ENCODE measurements around the gene SEZ6L.

SEZ6L gene

DNA sequence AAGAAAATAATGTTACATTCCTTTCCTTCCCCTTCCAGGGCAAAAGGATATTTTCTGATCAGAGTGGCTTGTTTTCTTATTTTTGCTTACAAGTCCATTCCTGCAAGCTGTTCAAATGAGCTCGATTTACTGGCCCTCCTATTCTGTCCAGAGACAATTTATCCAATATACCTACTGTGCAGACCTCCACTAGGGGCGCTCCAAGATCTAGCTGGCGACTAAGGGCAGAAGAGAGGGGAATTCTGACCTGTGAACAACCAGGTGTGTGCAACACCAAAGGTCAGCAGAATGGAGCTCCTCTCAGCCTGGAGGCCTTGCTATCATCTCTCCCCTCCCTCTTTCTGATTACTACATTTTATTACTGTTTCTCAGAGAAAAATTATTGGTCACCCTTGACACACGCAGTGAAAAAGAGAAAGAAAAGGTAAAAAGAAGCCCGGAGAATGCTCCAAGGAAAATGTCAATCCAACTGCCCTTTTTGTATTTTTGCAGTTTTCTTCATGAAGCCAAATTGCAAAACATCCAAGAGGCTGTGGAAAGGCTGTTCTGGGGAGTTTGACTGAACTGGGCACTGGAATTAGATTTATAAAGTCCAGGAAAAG, 3.2 kb downstream of the SEZ6L start:
- no peak overlapping the region for H3K4me3 ChIP-seq
- H3K27ac ChIP-seq: no peak overlapping the region

DNA sequence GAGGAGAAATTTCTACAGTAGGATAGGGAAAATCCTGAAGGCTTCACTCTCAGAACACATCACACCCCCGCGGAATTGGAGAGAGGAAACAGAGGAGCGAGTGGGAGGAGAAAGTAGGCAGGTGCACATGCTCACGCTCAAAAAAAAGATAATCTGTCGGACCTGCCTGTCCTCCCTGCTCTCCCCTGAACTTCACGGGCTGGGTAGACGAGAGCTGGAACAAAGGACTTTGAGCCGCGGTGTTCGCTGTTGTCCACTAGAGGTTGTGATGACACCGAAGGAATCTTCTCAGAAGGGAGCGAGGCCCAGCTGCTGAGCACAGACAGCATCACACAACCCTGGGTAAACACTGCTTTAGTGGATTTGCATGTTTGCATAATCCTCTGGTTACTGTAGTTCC, 5.0 kb downstream of the SEZ6L start:
- no peak overlapping the region for H3K4me3 ChIP-seq
- no peak overlapping the region for H3K27ac ChIP-seq

DNA sequence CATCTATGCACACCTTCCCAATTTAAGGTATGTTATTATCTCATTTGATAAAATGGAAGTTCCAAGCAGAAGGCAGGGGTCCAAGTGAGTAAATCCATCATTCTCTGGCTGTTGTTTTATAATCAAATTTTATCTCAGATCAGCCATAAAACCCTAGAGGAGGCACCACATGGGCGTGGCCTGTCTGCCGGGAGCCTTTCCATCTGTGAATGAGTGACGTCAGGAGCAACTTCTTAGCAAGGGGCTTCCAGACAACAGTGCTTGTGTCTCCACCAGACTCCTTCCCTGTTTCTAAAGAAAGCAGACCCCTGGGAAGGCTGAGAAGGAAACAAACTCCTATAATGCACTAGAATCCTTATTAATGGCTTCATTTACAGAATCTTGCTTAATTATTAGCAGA, 13.5 kb downstream of the SEZ6L start:
- Histone ChIP-seq H3K27ac (no peak overlapping the region), H3K4me3 (no peak overlapping the region)

DNA sequence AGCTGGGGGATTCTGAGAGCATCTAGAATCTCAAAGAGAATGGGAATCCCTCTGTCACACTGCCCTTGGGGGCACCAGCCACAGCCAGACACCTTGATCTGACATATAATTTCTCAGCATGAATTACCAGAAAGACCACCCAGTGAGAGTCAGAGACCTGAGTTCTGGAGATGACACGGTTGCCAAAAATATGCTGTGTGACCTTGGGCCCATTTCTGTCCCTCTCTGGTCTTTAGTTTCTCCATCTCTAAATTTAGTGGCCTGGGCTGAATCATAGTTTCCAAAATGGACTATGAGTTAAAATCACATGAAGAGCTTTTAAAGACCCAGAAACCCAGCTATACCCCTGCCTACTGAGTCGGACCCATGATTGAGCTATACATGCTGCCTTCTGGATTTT, 15.9 kb downstream of the SEZ6L start:
- Histone ChIP-seq H3K27ac (no peak overlapping the region), H3K4me3 (no peak overlapping the region)

DNA sequence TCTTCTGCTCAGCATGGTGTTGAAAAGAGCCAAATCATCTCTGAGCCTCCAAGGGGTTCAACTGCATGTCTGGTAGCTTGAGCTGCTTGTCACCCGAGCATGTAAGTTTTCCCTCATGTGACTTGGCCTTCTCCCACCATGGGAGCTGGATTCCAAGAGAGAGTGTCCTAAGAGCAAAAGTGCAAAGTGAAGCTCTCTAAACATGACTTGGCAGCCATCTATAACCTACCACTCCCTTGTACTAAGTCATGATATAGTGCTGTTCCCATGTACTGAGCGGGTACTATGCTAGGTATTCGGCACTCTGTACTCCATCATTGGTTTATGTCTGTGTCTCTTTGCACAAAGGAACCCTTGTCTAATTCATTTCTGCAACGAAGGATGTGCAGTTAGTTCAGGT, 19.1 kb downstream of the SEZ6L start:
- no peak overlapping the region for H3K27ac ChIP-seq
- no peak overlapping the region for H3K4me3 ChIP-seq

DNA sequence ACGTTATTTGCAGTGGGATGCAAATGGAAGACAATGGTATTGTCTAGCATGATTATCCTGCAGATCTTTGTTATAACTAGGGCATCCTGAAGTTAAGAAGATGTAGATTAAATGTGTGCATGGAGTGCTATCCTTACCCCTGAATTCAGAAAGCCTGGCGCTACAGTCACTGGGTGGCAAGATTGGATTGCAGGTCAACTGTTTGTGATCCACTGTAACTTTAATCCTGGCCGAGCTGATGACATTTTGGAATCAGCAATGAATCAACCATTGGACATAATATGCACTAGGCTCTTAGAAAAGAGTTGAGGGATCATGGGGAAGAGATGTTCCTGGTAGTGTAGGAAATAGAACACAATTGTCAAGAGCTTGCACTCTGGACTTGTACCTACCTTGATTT, 25.1 kb downstream of the SEZ6L start:
- Histone ChIP-seq H3K27ac (no peak overlapping the region), H3K4me3 (no peak overlapping the region)

DNA sequence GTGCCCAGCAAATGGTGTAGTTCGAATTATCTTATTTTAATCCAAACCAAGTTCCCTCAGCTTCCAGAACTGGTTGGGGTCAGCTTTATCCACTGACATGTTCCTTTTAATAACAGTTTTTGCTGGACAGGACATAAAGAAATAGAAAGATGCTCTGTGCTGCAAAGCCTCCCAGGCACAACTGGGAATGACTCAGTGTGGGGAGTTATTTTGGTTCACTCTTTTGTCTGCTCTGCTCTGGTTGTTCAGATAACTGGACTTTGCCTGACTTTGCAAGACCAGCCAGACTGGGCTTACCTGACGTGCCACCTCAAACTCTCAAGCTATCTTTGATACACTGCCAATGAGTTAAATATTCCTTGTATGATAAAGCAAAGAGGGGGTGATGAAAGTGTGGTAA, 25.6 kb downstream of the SEZ6L start:
- Histone ChIP-seq H3K4me3 (no peak overlapping the region), H3K27ac (no peak overlapping the region)

DNA sequence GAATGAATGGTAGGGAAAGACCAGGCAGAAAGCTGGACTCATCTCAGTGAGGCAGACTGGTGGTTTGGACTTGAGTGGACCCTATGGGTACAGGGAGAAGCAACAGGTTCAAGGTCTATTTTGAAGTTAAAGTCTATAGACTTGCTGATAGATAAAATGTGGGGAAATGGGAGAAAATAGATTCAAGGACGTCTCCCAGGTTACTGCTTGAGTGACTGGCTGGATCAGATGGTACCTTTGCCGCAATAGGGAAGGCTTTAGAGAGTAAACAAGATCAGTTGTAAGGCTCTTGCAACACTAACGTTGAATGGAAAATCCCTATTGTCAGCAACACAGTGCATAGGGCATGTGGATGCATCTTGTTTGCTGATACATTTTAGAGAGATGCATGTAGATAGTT, 27.4 kb downstream of the SEZ6L start:
- no peak overlapping the region for H3K4me3 ChIP-seq

DNA sequence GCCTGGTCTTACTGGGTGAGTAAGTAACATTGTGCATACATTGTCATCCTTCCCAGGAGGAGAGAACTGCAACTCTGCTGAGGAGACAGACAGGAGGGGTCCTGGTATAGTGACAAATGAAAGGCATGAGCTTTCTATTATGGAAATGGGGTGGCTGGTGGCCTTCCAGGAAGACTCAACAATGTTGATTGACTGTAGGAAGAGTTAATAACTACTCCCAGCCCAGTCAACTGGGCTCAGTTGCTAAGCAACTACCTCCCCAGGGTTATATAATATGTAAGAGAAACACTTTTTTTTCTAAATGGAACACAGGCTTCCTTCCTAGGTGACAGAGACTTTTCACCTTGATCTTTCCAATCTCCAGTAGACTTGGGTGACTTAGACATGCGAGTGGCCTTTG, 28.2 kb downstream of the SEZ6L start:
- Histone ChIP-seq H3K27ac (no peak overlapping the region), H3K4me3 (no peak overlapping the region)

More for the DNA sequence above, 27.4 kb downstream of the SEZ6L start:
- H3K27ac ChIP-seq: no peak overlapping the region

DNA sequence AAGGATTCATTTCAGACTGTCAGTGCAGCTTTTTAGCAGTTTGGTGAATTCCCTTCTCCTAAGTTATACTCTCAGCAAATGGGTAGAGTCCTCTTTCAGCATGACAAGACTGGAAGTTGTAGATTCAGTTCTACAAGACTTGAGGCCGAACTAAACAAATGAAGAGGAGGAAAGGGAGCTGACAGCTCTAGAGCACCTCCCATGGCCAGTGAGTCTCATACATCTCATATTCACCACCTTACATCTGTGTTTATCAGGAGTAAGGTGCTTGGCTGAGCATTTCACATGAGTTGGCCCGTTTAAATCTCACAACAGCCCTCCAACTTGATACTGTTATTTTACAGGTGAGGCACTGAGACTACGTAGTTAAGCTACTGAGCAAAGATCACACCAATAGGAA, 30.4 kb downstream of the SEZ6L start:
- Histone ChIP-seq H3K4me3 (no peak overlapping the region), H3K27ac (no peak overlapping the region)

DNA sequence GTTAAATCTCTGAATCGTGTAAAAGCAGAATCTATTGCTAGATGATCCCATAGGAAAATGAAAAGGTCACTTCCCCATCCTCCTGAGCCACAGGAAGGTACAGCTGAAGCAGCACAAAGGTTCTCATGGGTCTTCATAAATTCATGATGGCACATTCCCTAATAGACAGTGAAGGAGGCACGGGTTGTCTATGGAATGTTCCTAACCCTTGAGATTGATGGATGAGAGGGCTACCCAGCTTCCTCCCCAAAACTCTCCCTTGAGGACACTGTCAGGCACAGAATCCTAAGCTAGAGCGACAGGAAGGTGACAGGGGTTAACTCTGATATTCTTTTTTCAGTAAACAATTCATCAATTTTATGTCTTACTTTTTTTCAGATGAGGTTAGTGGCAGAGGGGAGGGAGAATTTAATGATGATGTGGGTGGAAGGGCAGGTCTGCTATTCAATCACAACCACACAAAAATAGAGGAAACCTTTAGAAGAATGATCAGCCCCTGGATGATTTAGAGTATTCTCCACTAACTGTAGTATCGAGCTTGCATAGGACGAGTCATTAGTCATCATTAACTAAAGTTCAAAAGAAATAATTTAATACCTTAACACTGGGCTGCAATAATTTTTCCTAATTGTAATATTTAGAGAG, 33.1 kb downstream of the SEZ6L start:
- Histone ChIP-seq H3K27ac (no peak overlapping the region), H3K4me3 (no peak overlapping the region)

DNA sequence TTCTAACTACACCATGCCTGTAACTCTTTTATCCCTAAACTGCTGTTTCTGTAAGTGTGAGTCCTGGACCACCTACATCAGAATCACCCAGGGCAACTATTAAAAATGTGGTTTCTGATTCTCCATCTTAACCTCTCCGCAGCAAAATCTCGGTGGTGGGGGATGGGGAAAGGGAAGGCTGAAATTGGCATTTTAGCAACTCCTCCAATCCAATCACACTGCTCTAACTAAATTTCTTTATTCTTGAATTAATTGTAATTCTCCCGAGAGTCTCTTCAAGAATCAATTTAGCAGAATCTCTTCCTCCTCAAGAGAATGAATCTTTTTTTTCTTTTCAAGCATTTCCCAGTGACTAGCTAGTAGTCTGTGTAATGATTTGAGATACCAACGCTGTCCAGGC, 36.2 kb downstream of the SEZ6L start:
- Histone ChIP-seq H3K27ac (no peak overlapping the region), H3K4me3 (no peak overlapping the region)

DNA sequence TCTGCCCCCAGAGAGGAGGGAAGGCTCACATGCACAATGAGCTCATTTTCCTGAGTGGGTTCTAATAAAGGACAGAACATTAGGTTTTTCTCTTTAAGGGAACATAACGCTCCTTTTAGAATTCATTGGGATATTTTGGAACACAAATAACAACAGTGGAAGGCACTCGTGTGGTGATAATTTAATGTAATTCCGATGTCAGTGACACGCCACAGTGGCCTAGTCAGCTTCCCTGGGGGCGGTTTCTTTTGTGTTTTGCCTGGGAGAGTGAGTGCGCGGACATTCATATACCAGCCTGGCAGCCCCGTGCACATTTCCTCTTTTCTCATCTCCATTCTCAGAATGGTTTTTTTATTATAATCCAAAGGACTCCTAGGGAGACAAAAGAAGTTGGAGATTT, 41.1 kb downstream of the SEZ6L start:
- no peak overlapping the region for H3K4me3 ChIP-seq
- H3K27ac ChIP-seq: no peak overlapping the region

DNA sequence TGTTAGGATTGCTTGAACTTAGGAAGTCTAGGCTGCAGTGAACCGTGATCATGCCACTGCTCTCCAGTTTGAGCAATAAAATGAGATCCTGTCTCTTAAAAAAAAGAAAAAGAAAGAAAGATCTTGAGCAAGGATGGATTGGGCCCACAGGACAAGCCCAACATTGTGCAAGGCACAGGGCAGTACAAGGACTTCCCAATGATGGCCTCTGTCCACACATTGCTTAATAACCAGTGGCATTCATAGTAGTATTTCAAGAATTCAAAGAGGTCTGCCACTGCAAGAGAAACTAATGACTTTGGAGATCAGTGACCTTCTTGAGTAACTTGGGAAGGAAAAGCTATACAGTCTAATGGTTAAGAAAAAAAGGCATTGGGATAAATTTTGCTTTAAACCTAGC, 44.6 kb downstream of the SEZ6L start:
- no peak overlapping the region for H3K27ac ChIP-seq
- no peak overlapping the region for H3K4me3 ChIP-seq

DNA sequence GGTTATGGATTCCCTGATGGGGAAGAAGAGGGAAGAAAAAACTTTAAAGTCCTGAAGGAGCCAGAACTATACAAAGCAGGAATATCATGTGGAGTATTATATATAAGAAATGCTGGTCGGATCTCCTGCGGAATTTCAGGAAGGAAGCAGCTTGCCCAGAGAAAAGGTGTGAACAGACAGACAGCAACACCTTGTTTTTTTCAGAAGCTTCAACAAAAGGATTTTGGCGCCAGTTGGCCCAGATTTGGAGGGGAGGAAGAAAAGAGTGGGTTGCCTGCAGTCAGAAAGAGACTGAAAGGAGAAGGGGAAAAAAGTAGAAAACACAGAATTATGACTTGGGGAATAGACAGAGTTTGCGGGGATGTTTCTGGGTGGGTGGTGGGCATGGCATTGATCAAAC, 45.2 kb downstream of the SEZ6L start:
- Histone ChIP-seq H3K27ac (no peak overlapping the region), H3K4me3 (no peak overlapping the region)

DNA sequence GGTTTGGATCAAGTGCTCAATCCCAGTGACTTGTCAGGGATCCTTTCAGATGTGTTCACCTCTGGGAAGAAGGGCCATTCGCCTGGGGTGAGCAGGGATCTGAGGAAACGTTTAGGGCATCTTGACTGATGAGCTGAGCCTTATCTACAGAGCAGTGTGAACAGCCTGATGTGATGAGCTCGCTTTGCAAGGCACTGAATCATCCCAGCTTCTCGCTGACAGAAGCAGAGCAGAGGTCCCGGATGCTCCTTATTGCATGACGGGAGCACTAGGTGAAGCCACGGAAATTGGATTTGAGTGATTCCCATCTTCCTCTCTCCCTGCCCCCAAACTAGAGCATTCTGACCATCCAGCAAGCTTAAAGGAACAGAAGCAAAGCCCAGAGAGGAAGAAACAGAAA, 46.5 kb downstream of the SEZ6L start:
- H3K27ac ChIP-seq: no peak overlapping the region
- H3K4me3 ChIP-seq: no peak overlapping the region

DNA sequence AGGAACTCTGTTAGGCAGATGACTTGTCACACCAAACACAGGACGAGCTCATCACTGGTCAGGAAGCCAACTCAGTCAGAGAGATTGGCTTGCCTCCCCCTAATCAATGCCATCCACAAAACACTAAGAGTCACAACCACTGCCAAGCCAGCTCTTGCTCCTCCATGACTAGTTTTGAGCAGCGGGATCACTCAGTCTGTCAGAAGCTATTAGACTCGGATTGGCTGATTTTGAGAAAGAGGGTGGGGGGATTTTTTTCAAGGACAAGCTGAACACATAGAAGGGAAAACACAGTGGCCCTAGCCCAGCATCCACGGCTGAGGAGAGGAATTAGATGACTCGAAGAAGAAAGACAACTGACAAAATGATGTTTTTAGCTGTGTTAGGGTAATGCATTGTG, 55.9 kb downstream of the SEZ6L start:
- H3K27ac ChIP-seq: no peak overlapping the region
- no peak overlapping the region for H3K4me3 ChIP-seq

DNA sequence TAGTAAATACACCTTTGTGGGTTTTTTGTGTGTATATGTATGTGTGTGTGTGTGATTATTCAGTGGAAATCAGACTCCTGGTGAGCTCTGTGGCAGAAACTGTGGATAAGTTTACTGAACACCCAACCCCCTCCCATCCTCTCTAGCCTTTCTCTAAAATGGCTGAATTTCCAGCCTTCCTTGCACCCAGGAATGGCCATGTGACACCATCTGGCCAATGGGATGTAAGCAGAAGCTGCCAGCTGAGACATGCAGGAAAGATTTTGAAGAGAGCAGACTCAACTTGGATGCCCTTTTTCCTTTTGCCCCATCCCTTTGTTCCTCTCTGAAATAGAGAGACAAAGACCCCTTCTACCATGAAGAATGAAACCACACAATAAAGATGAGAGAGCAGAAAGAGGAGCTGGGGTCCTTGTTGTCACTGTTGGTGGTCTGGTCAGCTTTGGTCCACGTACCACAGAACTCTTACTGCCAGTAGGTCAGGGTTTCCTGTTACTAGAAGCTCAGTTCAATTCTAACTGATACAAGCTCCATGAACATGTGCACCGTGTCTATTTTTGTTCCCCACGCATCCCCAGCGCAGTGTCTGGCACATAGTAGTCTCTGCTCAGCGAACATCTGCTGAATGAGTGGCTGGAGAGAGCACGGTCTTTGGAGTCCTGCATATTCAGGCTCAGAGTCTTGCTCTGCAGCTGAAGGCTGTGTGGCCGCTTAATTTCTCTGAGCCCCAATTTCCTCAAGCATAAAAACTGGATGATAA, 57.5 kb downstream of the SEZ6L start:
- Histone ChIP-seq H3K4me3 (no peak overlapping the region), H3K27ac (no peak overlapping the region)

DNA sequence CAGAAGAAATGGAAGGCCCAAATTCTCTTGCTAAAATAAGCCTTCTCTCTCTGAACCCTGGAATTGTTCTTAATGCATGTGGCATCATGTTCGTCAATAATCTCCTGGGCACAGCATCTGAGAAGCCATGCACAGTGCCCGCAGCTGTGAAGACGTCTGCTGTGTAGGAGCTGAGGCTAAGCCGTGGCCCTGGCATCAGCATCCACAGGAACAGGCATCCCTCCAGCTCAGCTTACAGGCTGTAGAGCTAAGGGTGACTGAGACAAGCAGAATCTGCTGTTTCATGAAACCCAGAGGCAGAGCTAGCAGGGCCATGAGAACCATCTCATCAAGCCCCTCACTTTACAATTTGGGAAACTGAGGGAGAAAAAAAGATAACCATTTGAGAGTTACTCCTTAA, 60.6 kb downstream of the SEZ6L start:
- no peak overlapping the region for H3K4me3 ChIP-seq
- no peak overlapping the region for H3K27ac ChIP-seq

DNA sequence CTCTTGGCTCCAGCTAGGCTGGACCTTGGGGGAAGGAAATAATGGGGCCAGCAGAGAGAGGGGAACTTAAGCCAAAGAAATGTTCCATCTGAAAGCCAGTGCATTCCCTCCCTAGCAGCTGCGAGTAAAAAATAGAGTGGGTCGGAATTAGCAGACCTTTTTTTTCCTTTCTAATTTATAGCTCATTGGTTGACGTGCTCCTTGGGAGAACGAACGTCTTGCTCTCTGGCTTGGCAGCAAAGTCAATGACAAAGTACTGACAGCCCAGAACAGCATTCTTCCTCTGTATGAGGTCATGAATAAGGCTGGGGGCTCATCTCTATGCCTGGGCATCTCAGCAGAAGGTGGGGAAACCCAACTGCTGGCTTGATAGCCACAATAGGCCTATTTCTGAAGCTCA, 65.0 kb downstream of the SEZ6L start:
- Histone ChIP-seq H3K27ac (no peak overlapping the region), H3K4me3 (no peak overlapping the region)

DNA sequence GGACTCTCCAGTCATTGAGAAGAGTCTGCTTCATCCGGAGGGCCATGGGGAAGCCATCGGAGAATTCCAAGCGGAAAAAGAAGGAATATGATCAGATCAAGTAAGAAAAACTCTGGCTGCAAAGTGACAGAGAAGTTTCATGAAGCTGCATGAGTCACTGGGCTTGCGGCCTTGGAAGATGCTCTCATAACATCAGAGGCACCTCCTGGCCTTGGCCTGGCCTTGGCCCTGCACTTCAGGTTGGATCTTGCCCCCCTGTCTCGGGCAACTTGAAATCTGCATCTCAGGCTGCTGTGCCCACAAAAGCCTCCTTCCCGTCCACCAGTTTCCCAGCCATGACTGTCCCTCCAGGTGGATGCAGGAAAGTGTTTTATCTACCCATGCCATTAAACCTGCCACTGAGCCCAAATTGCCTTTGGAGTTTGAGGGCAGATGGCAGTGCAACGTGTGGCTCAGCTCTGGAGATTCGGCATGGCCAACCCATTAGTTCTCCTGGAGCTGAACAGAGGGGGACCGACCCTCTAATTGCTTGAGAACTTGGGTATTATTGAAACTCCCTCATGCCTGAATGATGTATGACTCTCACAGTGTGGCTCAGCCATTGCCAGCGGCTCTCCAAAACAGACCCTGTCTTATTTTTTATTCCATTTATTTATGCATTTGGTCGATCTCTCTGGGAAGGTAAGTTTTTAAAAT, 66.7 kb downstream of the SEZ6L start:
- Histone ChIP-seq H3K27ac (no peak overlapping the region), H3K4me3 (no peak overlapping the region)
